Tibial nerve (tissue), 4 donors: ENCODE data around the gene PHLPP1. TPM values are rescaled to one million over a fixed set of nuclear protein-coding genes. Genes with fewer than 3 reads are reported as not detected.

Source experiments
- DNase-seq, 2 donors: peaks; one replicate each; pipeline ENCODE4 v3.0.0-alpha.2; 2019; ENCODE audit warnings: low spot score in 2 of 2
- H3K27ac ChIP-seq, 4 donors: fragments of 200-600 bp; sonication (generic) in 3 of 4; one replicate each; pipeline ENCODE4 v1.5.1; 2017 to 2019; ENCODE audit warnings: mild to moderate bottlenecking in 1 of 4
- H3K27me3 ChIP-seq, 2 donors: fragments of 200-600 bp; sonication (generic) in 1 of 2; one replicate each; pipeline versions ENCODE4 v1.5.1 to v1.6.0; 2017 to 2019
- H3K36me3 ChIP-seq, 3 donors: fragments of 200-600 bp; sonication (generic); one replicate each; pipeline ENCODE4 v1.5.1; 2018 to 2019
- H3K4me1 ChIP-seq, 4 donors: fragments of 200-600 bp; sonication (generic) in 3 of 4; one replicate each; pipeline ENCODE4 v1.5.1; 2017 to 2019
- H3K4me3 ChIP-seq, 4 donors: fragments of 200-600 bp; sonication (generic) in 3 of 4; one replicate each; pipeline ENCODE4 v1.5.1; 2017 to 2019; ENCODE audit warnings: mild to moderate bottlenecking in 1 of 4, moderate library complexity in 1 of 4
- H3K9me3 ChIP-seq, 4 donors: fragments of 200-600 bp; sonication (generic) in 3 of 4; one replicate each; pipeline ENCODE4 v1.5.1; 2017 to 2019
- EP300 ChIP-seq, 2 donors: sonication (generic); formaldehyde crosslinking; IDR thresholded peaks; one replicate each; pipeline ENCODE4 v1.6.1; 2017; ENCODE audit warnings: antibody characterized with exemption in 2 of 2, mild to moderate bottlenecking in 1 of 2
- POLR2A ChIP-seq, 2 donors: fragments of 450-650 bp; IDR thresholded peaks; one replicate each; pipeline ENCODE4 v1.6.1; 2017; ENCODE audit warnings: antibody characterized with exemption in 2 of 2, mild to moderate bottlenecking in 2 of 2, moderate library complexity in 2 of 2
- WGBS, 2 donors: methylation state at CpG; one replicate each; pipeline ENCODE4 v1.1.5; 2018; 5-methylcytosine and 5-hydroxymethylcytosine counted together
- total RNA-seq, 4 donors: library from RNA; depleted of rRNA; stranded (reverse); fragments of >200 nt; gene quantifications; one replicate each; pipeline ENCODE4 v1.1.0, GENCODE V29; 2016
- TF ChIP-seq, protein P1 (sequence below), 5 experiments: fragments of 200-600 bp in 3 of 5; fragments of 450-650 bp in 2 of 5; sonication (generic) in 3 of 5; IDR thresholded peaks; one replicate each; pipeline ENCODE4 v1.5.1; 2016 to 2019; ENCODE audit warnings: antibody characterized with exemption in 5 of 5, mild to moderate bottlenecking in 3 of 5, moderate library complexity in 2 of 5

Gene PHLPP1
- total RNA-seq, 4 donors from 2014 or later = 11.4 to 16.1 (median 14.5) TPM

DNA sequence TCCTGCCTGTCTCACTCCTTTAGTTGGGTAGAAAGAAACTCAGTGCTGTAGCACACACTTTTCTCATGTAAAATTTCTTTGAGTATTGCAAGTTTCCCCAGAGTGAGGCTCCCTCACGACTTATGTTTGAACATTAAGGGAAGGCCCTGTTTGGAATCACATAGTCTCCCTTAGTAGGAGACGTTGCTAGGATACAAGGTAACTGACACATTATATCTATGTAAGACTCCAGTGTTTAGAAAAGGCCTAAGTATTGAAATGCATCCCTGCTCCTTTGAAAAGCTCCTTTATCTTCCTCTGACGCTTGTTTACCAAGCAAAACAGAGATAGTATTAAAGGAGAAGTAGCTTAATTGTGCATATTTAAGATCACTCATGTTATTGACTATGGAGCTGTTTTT is 248.2 kb downstream of the PHLPP1 start:
- TF ChIP-seq EP300 (IDR thresholded peaks at IDR 0.05) (no peak), POLR2A (IDR thresholded peaks at IDR 0.05) (no peak)
- TF ChIP-seq, protein P1, sequence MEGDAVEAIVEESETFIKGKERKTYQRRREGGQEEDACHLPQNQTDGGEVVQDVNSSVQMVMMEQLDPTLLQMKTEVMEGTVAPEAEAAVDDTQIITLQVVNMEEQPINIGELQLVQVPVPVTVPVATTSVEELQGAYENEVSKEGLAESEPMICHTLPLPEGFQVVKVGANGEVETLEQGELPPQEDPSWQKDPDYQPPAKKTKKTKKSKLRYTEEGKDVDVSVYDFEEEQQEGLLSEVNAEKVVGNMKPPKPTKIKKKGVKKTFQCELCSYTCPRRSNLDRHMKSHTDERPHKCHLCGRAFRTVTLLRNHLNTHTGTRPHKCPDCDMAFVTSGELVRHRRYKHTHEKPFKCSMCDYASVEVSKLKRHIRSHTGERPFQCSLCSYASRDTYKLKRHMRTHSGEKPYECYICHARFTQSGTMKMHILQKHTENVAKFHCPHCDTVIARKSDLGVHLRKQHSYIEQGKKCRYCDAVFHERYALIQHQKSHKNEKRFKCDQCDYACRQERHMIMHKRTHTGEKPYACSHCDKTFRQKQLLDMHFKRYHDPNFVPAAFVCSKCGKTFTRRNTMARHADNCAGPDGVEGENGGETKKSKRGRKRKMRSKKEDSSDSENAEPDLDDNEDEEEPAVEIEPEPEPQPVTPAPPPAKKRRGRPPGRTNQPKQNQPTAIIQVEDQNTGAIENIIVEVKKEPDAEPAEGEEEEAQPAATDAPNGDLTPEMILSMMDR (IDR thresholded peaks at IDR 0.05) = no peak
- peaks cover 0 to 7% (median 0%) of the 10 kb centered on the region in 4 donors for H3K4me1 ChIP-seq
- DNase-seq = no peak
- H3K9me3 ChIP-seq = no peaks in the 10 kb centered on the region
- H3K27me3 ChIP-seq = no peaks in the 10 kb centered on the region
- peak overlapping the region in 2 of 4 donors; percentile 57 to 58 for H3K27ac ChIP-seq
- no peak overlapping the region for H3K4me3 ChIP-seq
- 39 to 44% methylated on average over 3 of the region's 3 CpGs for WGBS, 2 donors
- H3K36me3 ChIP-seq = peaks cover 0 to 6% (median 0%) of the 10 kb centered on the region in 3 donors

DNA sequence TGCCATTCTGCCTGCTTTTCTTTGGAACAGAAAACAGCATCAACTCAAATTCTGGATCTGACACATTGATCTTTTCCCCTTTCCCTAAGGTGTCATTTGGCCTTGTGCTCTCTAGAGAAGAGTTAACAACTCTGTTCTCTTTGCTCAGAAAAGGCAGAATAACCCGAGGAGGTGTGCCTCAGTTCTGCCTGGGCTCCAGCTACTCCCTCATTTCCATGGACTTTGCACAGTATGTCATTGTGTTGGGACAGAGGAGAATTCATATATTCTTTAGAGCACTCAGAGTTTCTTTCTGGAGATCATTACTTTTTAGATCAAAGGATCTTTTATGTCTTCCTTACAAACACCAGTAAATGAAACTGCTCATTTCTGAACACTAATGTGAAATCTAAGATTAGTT is 249.1 kb downstream of the PHLPP1 start:
- peak overlapping the region in 3 of 4 donors; percentile 15 to 58 (median 57) for H3K27ac ChIP-seq
- H3K27me3 ChIP-seq = no peaks in the 10 kb centered on the region
- DNase-seq = no peak
- peaks cover 0 to 6% (median 0%) of the 10 kb centered on the region in 3 donors for H3K36me3 ChIP-seq
- no peak overlapping the region for H3K4me3 ChIP-seq
- WGBS, 2 donors = 24 to 43% methylated on average over 1 of the region's 1 CpG
- H3K9me3 ChIP-seq = no peaks in the 10 kb centered on the region
- H3K4me1 ChIP-seq = peaks cover 0 to 7% (median 0%) of the 10 kb centered on the region in 4 donors
- TF ChIP-seq, protein P1 (IDR thresholded peaks at IDR 0.05) = no peak
- no peak for TF ChIP-seq POLR2A (IDR thresholded peaks at IDR 0.05)
- no peak for TF ChIP-seq EP300 (IDR thresholded peaks at IDR 0.05)

DNA sequence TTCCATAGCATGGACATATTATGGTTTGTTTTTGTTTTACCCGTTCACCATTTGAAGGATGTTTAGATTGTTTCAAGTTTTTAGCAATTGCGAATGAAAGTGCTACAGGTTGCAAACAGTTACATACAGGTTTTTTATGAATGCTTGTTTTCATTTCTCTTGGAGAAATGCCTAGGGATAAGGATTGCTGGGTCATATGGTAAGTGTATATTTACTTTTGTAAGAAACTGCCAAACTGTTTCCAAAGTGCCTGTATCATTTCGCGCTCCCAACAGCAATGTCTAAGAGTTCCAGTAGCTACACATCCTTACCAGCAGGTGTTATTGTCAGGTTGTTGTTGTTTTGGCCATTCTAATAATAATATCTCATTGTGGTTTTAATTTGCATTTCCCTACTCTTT is 251.7 kb downstream of the PHLPP1 start:
- no peak for TF ChIP-seq POLR2A (IDR thresholded peaks at IDR 0.05)
- TF ChIP-seq, protein P1 (IDR thresholded peaks at IDR 0.05) = no peak
- TF ChIP-seq EP300 (IDR thresholded peaks at IDR 0.05) = no peak
- WGBS, 2 donors = 71% methylated on average over 4 of the region's 4 CpGs

DNA sequence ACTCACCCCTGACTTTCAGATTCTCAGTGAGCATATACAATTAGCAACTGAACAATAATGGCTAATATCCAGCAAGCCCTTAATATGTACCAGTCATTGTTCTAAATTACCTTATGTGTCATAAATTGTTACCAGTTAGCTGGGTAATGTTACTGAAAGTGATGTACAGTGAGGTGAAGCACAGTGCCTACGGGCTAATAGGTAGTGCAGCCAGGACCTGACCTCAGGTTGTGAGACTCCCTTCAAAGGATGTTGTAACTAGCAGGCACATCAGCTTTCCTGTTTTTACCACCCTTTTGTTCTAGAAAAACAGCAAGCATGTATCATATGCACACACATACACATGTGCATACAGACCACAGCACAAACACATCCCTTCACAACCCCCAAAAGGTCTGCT is 258.3 kb downstream of the PHLPP1 start:
- 86 to 100% methylated on average over 1 of the region's 1 CpG for WGBS, 2 donors
- Histone ChIP-seq H3K27ac (no peak overlapping the region), H3K4me1 (no peaks in the 10 kb centered on the region), H3K36me3 (peaks cover 0 to 56% (median 0%) of the 10 kb centered on the region in 3 donors), H3K4me3 (no peak overlapping the region), H3K27me3 (no peaks in the 10 kb centered on the region), H3K9me3 (no peaks in the 10 kb centered on the region)
- TF ChIP-seq, protein P1 (IDR thresholded peaks at IDR 0.05) = no peak
- TF ChIP-seq EP300 (IDR thresholded peaks at IDR 0.05) = no peak
- TF ChIP-seq POLR2A (IDR thresholded peaks at IDR 0.05) = no peak
- no peak for DNase-seq

More for the DNA sequence above, 251.7 kb downstream of the PHLPP1 start:
- no peak for DNase-seq
- H3K27me3 ChIP-seq = no peaks in the 10 kb centered on the region
- H3K4me1 ChIP-seq = peaks cover 0 to 7% (median 0%) of the 10 kb centered on the region in 4 donors
- peaks cover 0 to 6% (median 0%) of the 10 kb centered on the region in 3 donors for H3K36me3 ChIP-seq
- H3K9me3 ChIP-seq = no peaks in the 10 kb centered on the region
- no peak overlapping the region for H3K4me3 ChIP-seq
- H3K27ac ChIP-seq = no peak overlapping the region

DNA sequence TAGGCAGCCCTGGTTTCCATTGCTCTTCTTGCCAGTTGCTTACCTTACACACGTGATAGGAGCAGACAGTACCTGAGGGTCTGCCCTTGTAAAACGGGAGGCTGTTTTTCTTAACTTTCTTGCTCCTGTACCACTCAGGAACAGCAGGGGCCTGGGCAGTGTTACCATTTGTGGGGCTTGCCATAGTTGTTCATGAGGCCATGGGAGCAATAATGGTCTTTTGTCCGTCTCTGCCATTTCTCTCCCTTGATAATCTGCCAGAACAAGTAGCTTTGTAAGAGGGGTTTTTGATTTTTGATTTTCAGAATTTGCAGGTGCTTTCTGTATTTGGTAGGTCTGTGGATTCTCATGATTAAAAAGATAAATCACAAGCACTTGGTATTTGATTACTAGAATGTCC is 259.0 kb downstream of the PHLPP1 start:
- no peak overlapping the region for H3K4me3 ChIP-seq
- DNase-seq = no peak
- H3K27ac ChIP-seq = no peak overlapping the region
- peaks cover 0 to 63% (median 0%) of the 10 kb centered on the region in 3 donors for H3K36me3 ChIP-seq
- H3K4me1 ChIP-seq = peaks cover 0 to 6% (median 0%) of the 10 kb centered on the region in 4 donors
- TF ChIP-seq, protein P1 (IDR thresholded peaks at IDR 0.05) = no peak
- TF ChIP-seq POLR2A (IDR thresholded peaks at IDR 0.05) (no peak), EP300 (IDR thresholded peaks at IDR 0.05) (no peak)
- H3K9me3 ChIP-seq = no peaks in the 10 kb centered on the region
- 55 to 74% methylated on average over 2 to 3 of the region's 3 CpGs for WGBS, 2 donors
- H3K27me3 ChIP-seq = no peaks in the 10 kb centered on the region
